GM23248 (cell line): ENCODE data around the gene HNRNPA1L2.

Experiments
- EZH2 ChIP-seq: fragments of 200-600 bp; sonication (generic); IDR thresholded peaks from 2 replicates; pipeline ENCODE4 v1.6.1; 2018; ENCODE audit warnings: antibody characterized with exemption, mild to moderate bottlenecking; ENCODE audit not compliant: insufficient read depth, poor library complexity, severe bottlenecking
- EZH2phosphoT487 ChIP-seq: fragments of 200-600 bp; sonication (generic); IDR thresholded peaks from 2 replicates; pipeline ENCODE4 v1.6.1; 2018; ENCODE audit warnings: antibody characterized with exemption, moderate library complexity, mild to moderate bottlenecking, low read depth; ENCODE audit not compliant: insufficient read depth

DNA sequence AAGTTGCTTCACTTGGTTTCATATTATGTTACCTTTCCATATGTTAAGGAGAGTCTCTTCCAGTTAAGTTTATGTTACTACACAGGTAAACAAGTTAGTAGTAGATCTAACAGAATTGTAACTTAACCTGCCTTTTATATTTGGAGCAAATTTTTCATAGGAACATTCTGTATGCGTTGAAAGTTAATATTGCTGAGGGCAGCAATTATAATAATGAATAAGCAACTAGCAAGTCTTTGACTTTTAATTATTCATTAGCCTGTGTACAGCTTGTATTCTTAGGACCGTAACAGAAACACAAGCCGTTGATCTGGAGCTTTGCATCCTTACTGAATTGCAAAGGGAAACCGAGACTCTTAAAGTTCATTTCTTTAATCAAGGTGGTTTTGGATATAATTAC lies 22.0 kb downstream of the HNRNPA1L2 start:
- TF ChIP-seq EZH2phosphoT487: no peak
- TF ChIP-seq EZH2: no peak
